Suprapubic skin (tissue), 4 donors: ENCODE measurements around the gene CDKN2A.

ENCODE experiments used
- POLR2A ChIP-seq, 2 donors: fragments of 450-650 bp; IDR thresholded peaks; one replicate each; pipeline ENCODE4 v1.6.1; 2017; ENCODE audit warnings: antibody characterized with exemption in 2 of 2, mild to moderate bottlenecking in 2 of 2, moderate library complexity in 2 of 2
- POLR2AphosphoS5 ChIP-seq, 3 donors: sonication (generic); formaldehyde crosslinking; IDR thresholded peaks; one replicate each; pipeline ENCODE4 v1.6.1; 2017; ENCODE audit warnings: antibody characterized with exemption in 3 of 3
- TF ChIP-seq, protein P1 (sequence below), 2 donors: fragments of 200-600 bp in 1 of 2; fragments of 450-650 bp in 1 of 2; sonication (generic) in 1 of 2; IDR thresholded peaks; one replicate each; pipeline ENCODE4 v1.5.1; 2016 to 2019; ENCODE audit warnings: antibody characterized with exemption in 2 of 2, mild to moderate bottlenecking in 1 of 2, moderate library complexity in 1 of 2

DNA sequence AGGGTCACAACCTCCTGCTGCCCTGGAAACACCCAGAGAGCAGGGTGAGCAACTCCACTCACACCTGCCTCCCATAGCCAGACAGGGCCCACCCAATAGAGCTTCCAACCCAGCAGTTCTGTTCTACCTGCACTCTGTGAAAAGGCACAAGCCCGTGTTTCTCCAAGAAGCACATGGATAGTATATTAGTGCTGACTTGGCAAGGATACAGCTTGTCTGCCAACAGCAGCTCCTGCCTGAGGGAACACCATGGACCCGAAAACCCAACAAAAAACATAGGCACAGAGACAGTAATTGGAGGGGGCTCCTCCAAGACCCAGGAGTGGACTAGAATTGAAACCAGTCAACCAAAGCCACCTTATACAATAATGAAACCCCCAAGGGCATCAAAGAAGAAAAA lies 48.6 kb downstream of the CDKN2A start:
- TF ChIP-seq, protein P1, sequence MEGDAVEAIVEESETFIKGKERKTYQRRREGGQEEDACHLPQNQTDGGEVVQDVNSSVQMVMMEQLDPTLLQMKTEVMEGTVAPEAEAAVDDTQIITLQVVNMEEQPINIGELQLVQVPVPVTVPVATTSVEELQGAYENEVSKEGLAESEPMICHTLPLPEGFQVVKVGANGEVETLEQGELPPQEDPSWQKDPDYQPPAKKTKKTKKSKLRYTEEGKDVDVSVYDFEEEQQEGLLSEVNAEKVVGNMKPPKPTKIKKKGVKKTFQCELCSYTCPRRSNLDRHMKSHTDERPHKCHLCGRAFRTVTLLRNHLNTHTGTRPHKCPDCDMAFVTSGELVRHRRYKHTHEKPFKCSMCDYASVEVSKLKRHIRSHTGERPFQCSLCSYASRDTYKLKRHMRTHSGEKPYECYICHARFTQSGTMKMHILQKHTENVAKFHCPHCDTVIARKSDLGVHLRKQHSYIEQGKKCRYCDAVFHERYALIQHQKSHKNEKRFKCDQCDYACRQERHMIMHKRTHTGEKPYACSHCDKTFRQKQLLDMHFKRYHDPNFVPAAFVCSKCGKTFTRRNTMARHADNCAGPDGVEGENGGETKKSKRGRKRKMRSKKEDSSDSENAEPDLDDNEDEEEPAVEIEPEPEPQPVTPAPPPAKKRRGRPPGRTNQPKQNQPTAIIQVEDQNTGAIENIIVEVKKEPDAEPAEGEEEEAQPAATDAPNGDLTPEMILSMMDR (IDR thresholded peaks at IDR 0.05): no peak
- TF ChIP-seq POLR2A (IDR thresholded peaks at IDR 0.05): no peak
- no peak for TF ChIP-seq POLR2AphosphoS5 (IDR thresholded peaks at IDR 0.05)
